Stimulated activated CD8-positive, alpha-beta memory T cell treated with anti-CD3 and anti-CD28 coated beads, Interleukin-15, amount 100 ng/mL, for 4 hours (primary cell): Measurements from ENCODE around the gene DYNC1LI1.
A peak's percentile ranks its signal among the peaks of the same experiment; 100 is the strongest.
"Not testable (repeated sequence)": the region's sequence is repeated elsewhere in the genome, so short reads cannot be mapped to it uniquely, and the experiment has no call there.

Source experiments
- DNase-seq, 2 donors: peaks; one replicate each; pipeline ENCODE4 v3.0.0-alpha.2; 2020; ENCODE audit warnings: low read depth in 2 of 2

Gene DYNC1LI1

GRCh38 chr3:32531010-32531647 is 39.5 kb downstream of the DYNC1LI1 start:
- DNase-seq, result no peak

- no peak for DNase-seq
Measured at GRCh38 chr3:32525720-32526119, 44.9 kb downstream of the DYNC1LI1 start.

GRCh38 chr3:32522682-32523081 is 48.0 kb downstream of the DYNC1LI1 start:
- no peak for DNase-seq

GRCh38 chr3:32518921-32519320 is 51.7 kb downstream of the DYNC1LI1 start:
- DNase-seq, result not testable (repeated sequence)

GRCh38 chr3:32516751-32517150 is 53.9 kb downstream of the DYNC1LI1 start:
- not testable (repeated sequence) for DNase-seq

- no peak for DNase-seq
Measured at GRCh38 chr3:32511005-32511404, 59.7 kb downstream of the DYNC1LI1 start.

- DNase-seq, result peak in 1 of 2 donors; percentile 24
Measured at GRCh38 chr3:32510075-32510724, 60.5 kb downstream of the DYNC1LI1 start.

- DNase-seq, result no peak
Measured at GRCh38 chr3:32508711-32509110, 61.9 kb downstream of the DYNC1LI1 start.

GRCh38 chr3:32506466-32506865 is 64.2 kb downstream of the DYNC1LI1 start:
- no peak for DNase-seq

- no peak for DNase-seq
Measured at GRCh38 chr3:32502946-32503286, 67.7 kb downstream of the DYNC1LI1 start.

GRCh38 chr3:32502118-32502945 is 68.3 kb downstream of the DYNC1LI1 start, which contains the start of gene CMTM6:
Gene CMTM6 (minus strand): TSS chr3:32502852. CDS start chr3:32502745, 107 bp downstream.
- DNase-seq, result peak; percentile 16 to 53

- DNase-seq, result no peak
Measured at GRCh38 chr3:32501783-32502117, 68.9 kb downstream of the DYNC1LI1 start.

GRCh38 chr3:32500880-32501782 is 69.5 kb downstream of the DYNC1LI1 start:
- DNase-seq, result no peak

- DNase-seq, result no peak
Measured at GRCh38 chr3:32500231-32500630, 70.4 kb downstream of the DYNC1LI1 start.

GRCh38 chr3:32499585-32499984 is 71.1 kb downstream of the DYNC1LI1 start:
- DNase-seq, result no peak

GRCh38 chr3:32498992-32499391 is 71.7 kb downstream of the DYNC1LI1 start:
- DNase-seq, result no peak

- no peak for DNase-seq
Measured at GRCh38 chr3:32498252-32498651, 72.4 kb downstream of the DYNC1LI1 start.

GRCh38 chr3:32495609-32496008 is 75.0 kb downstream of the DYNC1LI1 start:
- DNase-seq, result no peak

GRCh38 chr3:32495085-32495484 is 75.6 kb downstream of the DYNC1LI1 start:
- no peak for DNase-seq

- no peak for DNase-seq
Measured at GRCh38 chr3:32493437-32494414, 76.9 kb downstream of the DYNC1LI1 start.
